Vagina (tissue), 2 donors: ENCODE measurements around the gene ANKRD49.

Experiments
- POLR2A ChIP-seq, 2 donors: fragments of 450-650 bp; IDR thresholded peaks; one replicate each; pipeline ENCODE4 v1.6.1; 2017; ENCODE audit warnings: antibody characterized with exemption in 2 of 2, mild to moderate bottlenecking in 2 of 2, moderate library complexity in 2 of 2
- TF ChIP-seq, protein P1 (sequence below), 3 experiments: fragments of 450-650 bp in 2 of 3; fragments of 200-600 bp in 1 of 3; sonication (generic) in 1 of 3; IDR thresholded peaks; one replicate each; pipeline ENCODE4 v1.5.1; 2017 to 2019; ENCODE audit warnings: antibody characterized with exemption in 3 of 3, mild to moderate bottlenecking in 2 of 3, moderate library complexity in 2 of 3

GRCh38 chr11:94546886-94547285, 53.1 kb downstream of the ANKRD49 start:
- TF ChIP-seq POLR2A (IDR thresholded peaks at IDR 0.05), result no peak
- TF ChIP-seq, protein P1, sequence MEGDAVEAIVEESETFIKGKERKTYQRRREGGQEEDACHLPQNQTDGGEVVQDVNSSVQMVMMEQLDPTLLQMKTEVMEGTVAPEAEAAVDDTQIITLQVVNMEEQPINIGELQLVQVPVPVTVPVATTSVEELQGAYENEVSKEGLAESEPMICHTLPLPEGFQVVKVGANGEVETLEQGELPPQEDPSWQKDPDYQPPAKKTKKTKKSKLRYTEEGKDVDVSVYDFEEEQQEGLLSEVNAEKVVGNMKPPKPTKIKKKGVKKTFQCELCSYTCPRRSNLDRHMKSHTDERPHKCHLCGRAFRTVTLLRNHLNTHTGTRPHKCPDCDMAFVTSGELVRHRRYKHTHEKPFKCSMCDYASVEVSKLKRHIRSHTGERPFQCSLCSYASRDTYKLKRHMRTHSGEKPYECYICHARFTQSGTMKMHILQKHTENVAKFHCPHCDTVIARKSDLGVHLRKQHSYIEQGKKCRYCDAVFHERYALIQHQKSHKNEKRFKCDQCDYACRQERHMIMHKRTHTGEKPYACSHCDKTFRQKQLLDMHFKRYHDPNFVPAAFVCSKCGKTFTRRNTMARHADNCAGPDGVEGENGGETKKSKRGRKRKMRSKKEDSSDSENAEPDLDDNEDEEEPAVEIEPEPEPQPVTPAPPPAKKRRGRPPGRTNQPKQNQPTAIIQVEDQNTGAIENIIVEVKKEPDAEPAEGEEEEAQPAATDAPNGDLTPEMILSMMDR (IDR thresholded peaks at IDR 0.05), result no peak
